ENCODE results near the gene MAP2. TPM values are rescaled to one million over a fixed set of nuclear protein-coding genes. Genes with fewer than 3 reads are reported as not detected.

Gene MAP2
- total and polyA plus RNA-seq, 2 donors (not counting 3 experiments of a cell fraction or from before 2014, with no cell fraction given): 19.4 to 46.1 TPM

DNA sequence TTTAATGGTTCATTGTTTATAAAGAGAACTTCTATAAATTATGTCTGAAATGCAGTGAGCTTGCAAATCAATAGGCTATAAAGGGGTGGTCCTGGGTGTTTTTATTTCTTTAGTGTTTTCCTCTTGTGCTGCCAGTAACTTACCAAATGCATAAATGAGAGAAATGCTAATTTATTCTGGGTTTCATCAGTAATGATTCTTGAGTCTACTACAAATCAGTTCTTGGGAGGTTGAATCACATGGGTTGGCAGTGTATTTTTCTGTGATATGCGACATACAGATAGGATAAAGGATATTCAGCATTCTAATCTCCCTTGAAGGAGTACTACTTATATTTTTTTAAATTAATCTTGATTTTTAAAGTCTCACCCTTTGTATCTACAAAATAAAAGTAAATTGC is 177.7 kb downstream of the MAP2 start:
- Histone ChIP-seq H3K27me3 (ENCODE audit: control insufficient read depth in 2 of 2, insufficient read depth in 2 of 2, low read length in 2 of 2) (no peaks in the 10 kb centered on the region), H3K36me3 (ENCODE audit: control insufficient read depth in 2 of 2, extremely low read depth in 1 of 2, insufficient read depth in 2 of 2, low read length in 2 of 2) (no peaks in the 10 kb centered on the region), H3K9ac (replicated peaks; ENCODE audit: extremely low read depth, insufficient read depth, low read length) (no peak overlapping the region), H2AFZ (ENCODE audit: low read depth, low read length) (no peak overlapping the region), H3K4me2 (ENCODE audit: insufficient read depth, low read length) (no peak overlapping the region), H3K4me3 (replicated peaks in 1 of 3; ENCODE audit: insufficient read depth in 1 of 3, low read depth in 1 of 3, low read length in 3 of 3) (no peak overlapping the region), H3K9me3 (replicated peaks; ENCODE audit: control insufficient read depth, insufficient read depth, low read length) (no peaks in the 10 kb centered on the region), H4K20me1 (replicated peaks; ENCODE audit: control insufficient read depth, extremely low read depth, insufficient read depth, low read length) (no peaks in the 10 kb centered on the region), H3K79me2 (ENCODE audit: control insufficient read depth, insufficient read depth, low read length) (no peaks in the 10 kb centered on the region), H3K4me1 (ENCODE audit: control insufficient read depth, extremely low read depth, insufficient read depth, low read length) (no peaks in the 10 kb centered on the region), H3K27ac (ENCODE audit: insufficient read depth, low read depth, low read length) (no peak overlapping the region), H3K9me1 (replicated peaks; ENCODE audit: control insufficient read depth, extremely low read depth, insufficient read depth, low read length) (no peaks in the 10 kb centered on the region)
- ChIA-PET CTCF (interaction anchor here (0.6 kb wide), 1 partner anchor 25 kb away, joined by 3 read pairs; no protein-coding TSS in a partner anchor), POLR2A (no interaction called here)
- TF ChIP-seq, protein P1, sequence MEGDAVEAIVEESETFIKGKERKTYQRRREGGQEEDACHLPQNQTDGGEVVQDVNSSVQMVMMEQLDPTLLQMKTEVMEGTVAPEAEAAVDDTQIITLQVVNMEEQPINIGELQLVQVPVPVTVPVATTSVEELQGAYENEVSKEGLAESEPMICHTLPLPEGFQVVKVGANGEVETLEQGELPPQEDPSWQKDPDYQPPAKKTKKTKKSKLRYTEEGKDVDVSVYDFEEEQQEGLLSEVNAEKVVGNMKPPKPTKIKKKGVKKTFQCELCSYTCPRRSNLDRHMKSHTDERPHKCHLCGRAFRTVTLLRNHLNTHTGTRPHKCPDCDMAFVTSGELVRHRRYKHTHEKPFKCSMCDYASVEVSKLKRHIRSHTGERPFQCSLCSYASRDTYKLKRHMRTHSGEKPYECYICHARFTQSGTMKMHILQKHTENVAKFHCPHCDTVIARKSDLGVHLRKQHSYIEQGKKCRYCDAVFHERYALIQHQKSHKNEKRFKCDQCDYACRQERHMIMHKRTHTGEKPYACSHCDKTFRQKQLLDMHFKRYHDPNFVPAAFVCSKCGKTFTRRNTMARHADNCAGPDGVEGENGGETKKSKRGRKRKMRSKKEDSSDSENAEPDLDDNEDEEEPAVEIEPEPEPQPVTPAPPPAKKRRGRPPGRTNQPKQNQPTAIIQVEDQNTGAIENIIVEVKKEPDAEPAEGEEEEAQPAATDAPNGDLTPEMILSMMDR (IDR thresholded peaks at IDR 0.05; ENCODE audit: extremely low read depth in 1 of 2, insufficient read depth in 1 of 2, low read depth in 1 of 2, low read length in 2 of 2): no peak
- TF ChIP-seq POLR2A (IDR thresholded peaks at IDR 0.05; ENCODE audit: low read depth, low read length) (no peak), MYC (IDR thresholded peaks at IDR 0.05; ENCODE audit: low read depth, low read length) (no peak)
- no peak for DNase-seq (ENCODE audit: low read depth, low spot score)
- no TSS peak for BruUV-seq (replicated peaks)
- dilution Hi-C loops (cut with MboI; ENCODE audit: extremely low pct_ligation_motif_present, low sequenced_read_pairs): no loop called here
- intact Hi-C loops (cut with micrococcal nuclease): no loop called here
- FAIRE-seq: no peak

DNA sequence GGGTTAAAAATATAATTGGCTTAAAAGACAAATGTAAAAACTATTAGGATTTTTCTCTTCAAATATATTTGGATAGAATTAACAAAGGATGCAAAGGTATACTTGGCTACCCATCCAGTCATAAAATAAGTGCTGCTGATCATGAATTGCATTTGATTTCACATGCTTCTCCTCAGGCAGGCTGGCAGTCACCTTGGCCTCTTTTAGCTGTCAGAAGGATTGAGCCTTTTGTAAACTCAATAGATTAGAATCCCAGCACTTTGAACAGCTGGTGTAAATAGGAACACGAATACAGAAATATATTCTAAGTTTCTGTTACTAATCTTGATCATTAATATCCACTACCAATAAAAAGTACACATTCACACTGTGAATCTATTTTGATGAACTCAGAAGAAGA is 178.4 kb downstream of the MAP2 start:
- CTCF ChIA-PET: interaction anchor here (0.8 to 1.1 kb wide), 2 partner anchors 10 to 271 kb away, joined by 3 to 4 read pairs; no protein-coding TSS in a partner anchor
- intact Hi-C loops (cut with micrococcal nuclease) (no loop called here), dilution Hi-C loops (cut with MboI; ENCODE audit: extremely low pct_ligation_motif_present, low sequenced_read_pairs) (no loop called here)
- no peak overlapping the region for H3K4me2 ChIP-seq (ENCODE audit: insufficient read depth, low read length)
- FAIRE-seq (no peak), DNase-seq (ENCODE audit: low read depth, low spot score) (no peak)
- H3K9me1 ChIP-seq (replicated peaks; ENCODE audit: control insufficient read depth, extremely low read depth, insufficient read depth, low read length): no peaks in the 10 kb centered on the region
- no peaks in the 10 kb centered on the region for H3K36me3 ChIP-seq (ENCODE audit: control insufficient read depth in 2 of 2, extremely low read depth in 1 of 2, insufficient read depth in 2 of 2, low read length in 2 of 2)
- BruUV-seq (replicated peaks): no TSS peak
- no peaks in the 10 kb centered on the region for H3K4me1 ChIP-seq (ENCODE audit: control insufficient read depth, extremely low read depth, insufficient read depth, low read length)
- no peak overlapping the region for H3K27ac ChIP-seq (ENCODE audit: insufficient read depth, low read depth, low read length)
- H3K4me3 ChIP-seq (replicated peaks in 1 of 3; ENCODE audit: insufficient read depth in 1 of 3, low read depth in 1 of 3, low read length in 3 of 3): no peak overlapping the region
- H3K9ac ChIP-seq (replicated peaks; ENCODE audit: extremely low read depth, insufficient read depth, low read length): no peak overlapping the region
- H3K79me2 ChIP-seq (ENCODE audit: control insufficient read depth, insufficient read depth, low read length): no peaks in the 10 kb centered on the region
- no peaks in the 10 kb centered on the region for H3K9me3 ChIP-seq (replicated peaks; ENCODE audit: control insufficient read depth, insufficient read depth, low read length)
- H2AFZ ChIP-seq (ENCODE audit: low read depth, low read length): no peak overlapping the region
- TF ChIP-seq EZH2 (IDR thresholded peaks at IDR 0.05; ENCODE audit: borderline replicate concordance, low read depth, low read length, severe bottlenecking) (no peak), JUN (IDR thresholded peaks at IDR 0.05; ENCODE audit: borderline replicate concordance, insufficient read depth, insufficient read length, low read depth) (no peak), POLR2A (IDR thresholded peaks at IDR 0.05; ENCODE audit: low read depth, low read length) (no peak), POLR2AphosphoS5 (IDR thresholded peaks at IDR 0.05; ENCODE audit: insufficient read depth, low read depth, low read length) (no peak), MYC (IDR thresholded peaks at IDR 0.05; ENCODE audit: low read depth, low read length) (no peak), FOS (IDR thresholded peaks at IDR 0.05; ENCODE audit: borderline replicate concordance, insufficient read depth, low read length) (no peak)
- TF ChIP-seq, protein P1 (IDR thresholded peaks at IDR 0.05; ENCODE audit: extremely low read depth in 1 of 2, insufficient read depth in 1 of 2, low read depth in 1 of 2, low read length in 2 of 2): no peak
- TF ChIP-seq, protein P2, sequence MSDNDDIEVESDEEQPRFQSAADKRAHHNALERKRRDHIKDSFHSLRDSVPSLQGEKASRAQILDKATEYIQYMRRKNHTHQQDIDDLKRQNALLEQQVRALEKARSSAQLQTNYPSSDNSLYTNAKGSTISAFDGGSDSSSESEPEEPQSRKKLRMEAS (IDR thresholded peaks at IDR 0.05; ENCODE audit: insufficient read depth, insufficient read length): no peak
- no peaks in the 10 kb centered on the region for H4K20me1 ChIP-seq (replicated peaks; ENCODE audit: control insufficient read depth, extremely low read depth, insufficient read depth, low read length)
- no peaks in the 10 kb centered on the region for H3K27me3 ChIP-seq (ENCODE audit: control insufficient read depth in 2 of 2, insufficient read depth in 2 of 2, low read length in 2 of 2)
- POLR2A ChIA-PET: no interaction called here

All from endothelial cell of umbilical vein (primary cell).